GM12878 (cell line): Measurements from ENCODE around the gene ZIC5.

Experiments
- CEBPB ChIP-seq, 2 experiments: fragments of 150-350 bp in 1 of 2; IDR thresholded peaks; 2 replicates each; pipeline ENCODE4 v1.6.1; 2012 to 2014; ENCODE audit warnings: low read depth in 2 of 2, low read length in 2 of 2, borderline replicate concordance in 1 of 2, inconsistent platforms in 1 of 2
- POLR2A ChIP-seq: IDR thresholded peaks from 2 replicates; pipeline ENCODE4 v1.6.1; 2011; ENCODE audit warnings: low read depth, mild to moderate bottlenecking, low read length

DNA sequence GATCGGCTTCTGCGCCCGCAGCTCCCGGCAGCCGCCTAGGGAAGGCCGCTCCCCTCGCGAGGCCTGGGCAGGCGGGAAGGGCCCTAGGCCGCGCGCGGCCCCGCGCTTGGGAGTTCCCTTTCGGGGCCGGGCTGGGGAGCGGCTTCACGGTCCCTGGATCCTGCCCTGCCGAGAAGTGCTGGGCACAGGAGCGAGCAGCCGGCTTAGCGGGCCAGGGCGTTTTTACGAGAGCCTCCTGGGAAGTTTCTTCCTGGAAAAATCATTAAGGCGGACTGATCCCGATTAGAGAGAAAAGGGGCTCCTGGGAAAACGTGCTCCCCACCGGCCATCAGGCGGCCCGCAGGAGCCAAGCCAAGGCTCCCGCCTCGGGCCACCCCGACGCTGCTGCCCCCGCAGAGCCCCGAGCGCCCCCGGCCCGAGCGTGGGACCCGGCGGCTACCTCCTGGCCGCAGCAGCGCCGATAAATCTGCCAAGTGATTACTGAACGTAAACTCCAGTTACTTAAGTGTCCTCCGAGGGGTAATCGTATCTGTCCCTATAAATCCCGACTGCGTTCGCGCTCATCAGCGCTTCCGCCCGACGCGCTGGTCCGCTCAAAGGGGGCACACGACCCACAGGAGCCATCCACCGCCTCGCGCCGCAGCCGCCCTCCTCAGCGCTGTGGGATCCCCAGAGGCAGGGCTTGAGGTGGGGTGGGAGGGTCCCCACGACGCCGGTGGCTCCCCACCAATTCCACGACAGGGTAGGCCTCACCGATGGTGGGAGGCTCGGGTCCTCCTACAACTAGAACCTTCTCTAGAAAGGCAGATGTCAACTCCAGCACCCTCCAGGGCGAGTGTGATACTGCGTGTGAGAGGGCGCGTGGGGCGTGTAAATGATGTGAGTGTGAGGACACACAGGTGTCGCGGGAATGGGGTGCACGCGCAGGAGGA is 2.8 kb downstream of the ZIC5 start:
- no peak for TF ChIP-seq CEBPB (IDR thresholded peaks at IDR 0.05; ENCODE audit: borderline replicate concordance in 1 of 2, low read depth in 2 of 2, low read length in 2 of 2)
- no peak for TF ChIP-seq POLR2A
